GM12878 (cell line): Measurements from ENCODE around the gene FAM53B. TPM values are rescaled to one million over a fixed set of nuclear protein-coding genes. Genes with fewer than 3 reads are reported as not detected.

Source experiments
- ATAC-seq: fragments of 200-7000 bp; cut with Tn5 transposase; 3 replicates; pipeline ENCODE4 v1.9.1; 2020; ENCODE audit warnings: mild to moderate bottlenecking, moderate library complexity
- BruUV-seq: library from RNA; stranded (reverse); fragments of 400-500 nt; replicated peaks from 2 replicates; lab custom pipeline; 2021; lab: Mats Ljungman, UMichigan
- CTCF ChIA-PET: fragments of 300-600 bp; sonication (Branson Sonifier 250); formaldehyde crosslinking; extraction: SDS; loops from one replicate; lab custom pipeline; 2021; ENCODE audit warnings: inconsistent platforms; lab: Yijun Ruan, JAX
- POLR2A ChIA-PET: fragments of 350-600 bp; formaldehyde crosslinking; extraction: SDS; loops from one replicate; lab custom pipeline; 2021; ENCODE audit warnings: inconsistent platforms; lab: Charles Lee
- RAD21 ChIA-PET: fragments of 300-600 bp; sonication (Branson Sonifier 250); formaldehyde crosslinking; loops from one replicate; lab custom pipeline; 2023; ENCODE audit warnings: antibody characterized with exemption; ENCODE audit not compliant: unreplicated experiment; lab: Charles Lee
- SMC1A ChIA-PET: fragments of 300-600 bp; sonication (Branson Sonifier 250); formaldehyde crosslinking; loops from one replicate; lab custom pipeline; 2023; ENCODE audit not compliant: unreplicated experiment, uncharacterized antibody; lab: Charles Lee
- DNase-seq: peaks from one replicate; pipeline ENCODE4 v3.0.0-alpha.2; 2011; ENCODE audit warnings: low read depth, low spot score
- FAIRE-seq: peaks from 3 replicates; lab custom pipeline; 2011; peaks lifted over from hg19 to GRCh38; lab: Jason Lieb, UNC
- H2AFZ ChIP-seq: 2 replicates; pipeline ENCODE4 v1.6.0; 2011; ENCODE audit warnings: low read depth, low read length, control low read depth; ENCODE audit not compliant: control insufficient read depth
- H3K27ac ChIP-seq: 2 replicates; pipeline ENCODE4 v1.5.1; 2011; ENCODE audit warnings: control low read depth; ENCODE audit not compliant: control insufficient read depth, insufficient read depth
- H3K27me3 ChIP-seq, 2 experiments: replicated peaks in 1 of 2; 2 replicates each; pipeline versions ENCODE4 v1.6.0 to v1.6.1; 2011; ENCODE audit warnings: low read length in 1 of 2; ENCODE audit not compliant: control insufficient read depth in 2 of 2, insufficient read depth in 2 of 2
- H3K36me3 ChIP-seq, 2 experiments: 2 replicates each; pipeline ENCODE4 v1.5.1; 2011; ENCODE audit warnings: low read length in 1 of 2; ENCODE audit not compliant: control insufficient read depth in 2 of 2, insufficient read depth in 2 of 2
- H3K4me1 ChIP-seq: 2 replicates; pipeline ENCODE4 v1.6.1; 2011; ENCODE audit warnings: mild to moderate bottlenecking, low read length, moderate library complexity, mixed read lengths; ENCODE audit not compliant: control insufficient read depth, insufficient read depth
- H3K4me2 ChIP-seq: 2 replicates; pipeline ENCODE4 v1.6.0; 2011; ENCODE audit warnings: control low read depth; ENCODE audit not compliant: control insufficient read depth, insufficient read depth
- H3K4me3 ChIP-seq: fragments of 200-600 bp; sonication (generic); 2 replicates; pipeline ENCODE4 v1.5.1; 2016
- H3K79me2 ChIP-seq: 2 replicates; pipeline ENCODE4 v1.6.0; 2011; ENCODE audit warnings: low read length; ENCODE audit not compliant: control insufficient read depth, insufficient read depth
- H3K9ac ChIP-seq: 2 replicates; pipeline ENCODE4 v1.8.0; 2011; ENCODE audit warnings: low read length, control low read depth, mixed read lengths; ENCODE audit not compliant: control insufficient read depth, insufficient read depth
- H3K9me3 ChIP-seq: replicated peaks from 3 replicates; pipeline ENCODE4 v1.5.1; 2011; ENCODE audit warnings: mild to moderate bottlenecking, low read length; ENCODE audit not compliant: control insufficient read depth, insufficient read depth
- H4K20me1 ChIP-seq: 2 replicates; pipeline ENCODE4 v1.6.0; 2011; ENCODE audit not compliant: control insufficient read depth, insufficient read depth
- CBFB ChIP-seq: IDR thresholded peaks from 2 replicates; pipeline ENCODE4 v1.6.1; 2016; ENCODE audit warnings: antibody characterized with exemption, low read depth
- ETV6 ChIP-seq, 2 experiments: fragments of 450-650 bp in 1 of 2; IDR thresholded peaks in 1 of 2; conservative IDR thresholded peaks in 1 of 2; 2 replicates each; pipeline ENCODE4 v1.6.1; 2014; ENCODE audit warnings: antibody characterized with exemption in 1 of 2, borderline replicate concordance in 1 of 2, low read depth in 1 of 2, mild to moderate bottlenecking in 1 of 2, moderate library complexity in 1 of 2
- FOS ChIP-seq: IDR thresholded peaks from 3 replicates; pipeline ENCODE4 v1.6.1; 2011; ENCODE audit warnings: borderline replicate concordance; ENCODE audit not compliant: insufficient read length; ENCODE audit errors: extremely low read depth
- HDAC6 ChIP-seq: fragments of 200-600 bp; sonication (generic); IDR thresholded peaks from one replicate; pipeline ENCODE4 v1.8.0; 2017; ENCODE audit warnings: antibody characterized with exemption; ENCODE audit not compliant: unreplicated experiment
- IKZF1 ChIP-seq: fragments of 450-650 bp; conservative IDR thresholded peaks from 2 replicates; pipeline ENCODE4 v1.6.1; 2017; ENCODE audit warnings: antibody characterized with exemption, mild to moderate bottlenecking
- JUNB ChIP-seq: IDR thresholded peaks from 2 replicates; pipeline ENCODE4 v1.6.1; 2016; ENCODE audit warnings: antibody characterized with exemption, mild to moderate bottlenecking
- PAX5 ChIP-seq: IDR thresholded peaks from 2 replicates; pipeline ENCODE4 v1.6.1; 2011; ENCODE audit warnings: low read depth, low read length, borderline replicate concordance
- RAD21 ChIP-seq: IDR thresholded peaks from 2 replicates; pipeline ENCODE4 v1.6.1; 2011; ENCODE audit warnings: mild to moderate bottlenecking, low read depth, low read length, moderate library complexity; ENCODE audit not compliant: insufficient read depth
- RFX5 ChIP-seq: IDR thresholded peaks from 2 replicates; pipeline ENCODE4 v1.6.1; 2011; ENCODE audit warnings: low read depth, low read length, improper control_type of control experiment
- SMAD1 ChIP-seq: fragments of 450-650 bp; IDR thresholded peaks from 2 replicates; pipeline ENCODE4 v1.6.1; 2018; ENCODE audit warnings: mild to moderate bottlenecking, low read depth; ENCODE audit not compliant: partially characterized antibody
- SUZ12 ChIP-seq: fragments of 200-600 bp; sonication (generic); IDR thresholded peaks from one replicate; pipeline ENCODE4 v1.6.1; 2018; ENCODE audit warnings: antibody characterized with exemption, mild to moderate bottlenecking; ENCODE audit not compliant: unreplicated experiment
- ZBTB33 ChIP-seq: fragments of 450-650 bp; IDR thresholded peaks from 2 replicates; pipeline ENCODE4 v1.6.1; 2017; ENCODE audit warnings: mild to moderate bottlenecking
- WGBS: methylation state at CpG from one replicate; pipeline ENCODE4 v1.1.6; 2016; ENCODE audit warnings: low lambda C conversion rate; ENCODE audit not compliant: insufficient replicate concordance, insufficient coverage; ENCODE audit errors: missing lambda C conversion rate; 5-methylcytosine and 5-hydroxymethylcytosine counted together
- in situ Hi-C: fragments of 300-500 bp; cut with MboI; formaldehyde crosslinking; loops from 9 replicates; pipeline ENCODE4 v1.14.3; 2018; ENCODE audit warnings: mixed read lengths
- intact Hi-C: fragments of 100-400 bp; cut with micrococcal nuclease; formaldehyde crosslinking; loops from one replicate; pipeline ENCODE4 v1.14.2; 2022; ENCODE audit not compliant: unreplicated experiment
- polyA plus RNA-seq, 11 experiments: library from polyadenylated mRNA; depleted of rRNA in 4 of 11; unstranded in 6 of 11; stranded (reverse) in 5 of 11; fragments of >200 nt; fragmentation: Nextera tagmentation in 4 of 11; fragmentation: Illumina TruSeq in 1 of 11; extraction: Ambion mirVana in 4 of 11; extraction: Trizol in 1 of 11; gene quantifications; 1 replicate in 1 of 11; 2 replicates in 10 of 11; pipeline versions ENCODE4 v1.2.1 to v1.2.3, GENCODE V29; 2011 to 2016; ENCODE audit warnings: inconsistent platforms in 2 of 11, missing spikeins in 2 of 11, low read depth in 1 of 11
- total RNA-seq, 4 experiments: library from RNA; depleted of rRNA in 3 of 4; stranded (reverse); fragments of >200 nt in 3 of 4; fragmentation: Illumina TruSeq in 1 of 4; extraction: Trizol in 1 of 4; gene quantifications; 2 replicates each; pipeline versions ENCODE4 v1.2.1 to v1.2.3, GENCODE V29; 2013 to 2021
- TF ChIP-seq, protein P1 (sequence below): fragments of 450-650 bp; IDR thresholded peaks from 2 replicates; pipeline ENCODE4 v1.6.1; 2017; ENCODE audit warnings: low read depth, mild to moderate bottlenecking, moderate library complexity

Gene FAM53B
- total and polyA plus RNA-seq, 10 of the 15 experiments (the other 5 are each of a cell fraction or from before 2014, with no cell fraction given) = 0.05 to 26.3 (median 8.1) TPM

DNA sequence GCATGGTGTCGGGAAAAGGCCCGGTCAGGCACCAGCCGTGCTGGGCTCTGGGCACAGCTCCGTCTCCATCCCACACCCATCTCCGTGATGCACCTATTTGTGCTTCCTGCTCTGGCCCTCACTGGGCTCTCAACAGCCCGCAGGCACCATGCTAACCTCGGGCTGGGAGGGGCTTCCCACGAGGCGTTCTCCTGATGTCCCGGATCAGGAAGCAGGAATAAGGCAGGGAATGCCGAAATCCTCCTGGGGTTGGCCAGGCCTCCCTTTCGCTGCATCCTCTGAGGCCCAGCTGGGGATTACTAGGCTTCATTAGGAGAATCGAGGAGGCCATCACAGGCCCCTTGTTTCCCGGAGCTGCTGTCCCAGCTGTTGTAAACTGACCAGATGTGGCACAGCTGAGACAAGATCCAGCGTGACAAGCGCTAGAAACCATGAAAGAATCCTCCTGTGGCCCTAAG, 72.0 kb downstream of the FAM53B start:
- Histone ChIP-seq H4K20me1 (no peaks in the 10 kb centered on the region), H2AFZ (no peak overlapping the region), H3K27me3 (no peaks in the 10 kb centered on the region), H3K36me3 (peaks cover 2 to 21% of the 10 kb centered on the region in 2 experiments; a peak in 3 of 4 replicates), H3K4me1 (no peaks in the 10 kb centered on the region), H3K27ac (no peak overlapping the region), H3K4me3 (no peak overlapping the region), H3K4me2 (no peak overlapping the region), H3K79me2 (no peaks in the 10 kb centered on the region; the same call in 1 of the 2 replicates), H3K9me3 (no peaks in the 10 kb centered on the region), H3K9ac (no peak overlapping the region)
- WGBS = 95% methylated on average over 16 of the region's 16 CpGs
- no peak for ATAC-seq
- FAIRE-seq = no peak
- ChIA-PET RAD21 (interaction anchor here (2.6 kb wide), 1 partner anchor 16 kb away, joined by 6 read pairs; no protein-coding TSS in a partner anchor), SMC1A (interaction anchor here (0.8 to 1.1 kb wide), 3 partner anchors 8 to 25 kb away, joined by 3 read pairs; no protein-coding TSS in a partner anchor), POLR2A (no interaction called here), CTCF (interaction anchor here (1.6 kb wide), 1 partner anchor 69 kb away, joined by 4 read pairs; no protein-coding TSS in a partner anchor)
- TF ChIP-seq SUZ12 (no peak), IKZF1 (no peak), HDAC6 (no peak), CBFB (no peak), PAX5 (no peak), JUNB (no peak), ZBTB33 (no peak), FOS (no peak), ETV6 (conservative IDR thresholded peaks at IDR 0.05 in 1 of 2, IDR thresholded peaks at IDR 0.05 in 1 of 2; ENCODE audit: borderline replicate concordance in 1 of 2, low read depth in 1 of 2) (no peak), SMAD1 (no peak), RFX5 (no peak), RAD21 (no peak)
- TF ChIP-seq, protein P1, sequence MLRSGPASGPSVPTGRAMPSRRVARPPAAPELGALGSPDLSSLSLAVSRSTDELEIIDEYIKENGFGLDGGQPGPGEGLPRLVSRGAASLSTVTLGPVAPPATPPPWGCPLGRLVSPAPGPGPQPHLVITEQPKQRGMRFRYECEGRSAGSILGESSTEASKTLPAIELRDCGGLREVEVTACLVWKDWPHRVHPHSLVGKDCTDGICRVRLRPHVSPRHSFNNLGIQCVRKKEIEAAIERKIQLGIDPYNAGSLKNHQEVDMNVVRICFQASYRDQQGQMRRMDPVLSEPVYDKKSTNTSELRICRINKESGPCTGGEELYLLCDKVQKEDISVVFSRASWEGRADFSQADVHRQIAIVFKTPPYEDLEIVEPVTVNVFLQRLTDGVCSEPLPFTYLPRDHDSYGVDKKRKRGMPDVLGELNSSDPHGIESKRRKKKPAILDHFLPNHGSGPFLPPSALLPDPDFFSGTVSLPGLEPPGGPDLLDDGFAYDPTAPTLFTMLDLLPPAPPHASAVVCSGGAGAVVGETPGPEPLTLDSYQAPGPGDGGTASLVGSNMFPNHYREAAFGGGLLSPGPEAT = no peak
- intact Hi-C loops = no loop called here
- DNase-seq = no peak
- in situ Hi-C loops = no loop called here
- no TSS peak for BruUV-seq
